Stimulated activated CD8-positive, alpha-beta memory T cell treated with anti-CD3 and anti-CD28 coated beads, Interleukin-12 subunit alpha, Interleukin-12 subunit beta, amount 100 ng/mL, for 24 hours (primary cell): Measurements from ENCODE around the gene NDUFA7.
"Not testable (repeated sequence)": the region's sequence is repeated elsewhere in the genome, so short reads cannot be mapped to it uniquely, and the experiment has no call there.

Experiments used
- DNase-seq: peaks from one replicate; pipeline ENCODE4 v3.0.0-alpha.2; 2020; ENCODE audit errors: extremely low read depth

Gene NDUFA7

DNA sequence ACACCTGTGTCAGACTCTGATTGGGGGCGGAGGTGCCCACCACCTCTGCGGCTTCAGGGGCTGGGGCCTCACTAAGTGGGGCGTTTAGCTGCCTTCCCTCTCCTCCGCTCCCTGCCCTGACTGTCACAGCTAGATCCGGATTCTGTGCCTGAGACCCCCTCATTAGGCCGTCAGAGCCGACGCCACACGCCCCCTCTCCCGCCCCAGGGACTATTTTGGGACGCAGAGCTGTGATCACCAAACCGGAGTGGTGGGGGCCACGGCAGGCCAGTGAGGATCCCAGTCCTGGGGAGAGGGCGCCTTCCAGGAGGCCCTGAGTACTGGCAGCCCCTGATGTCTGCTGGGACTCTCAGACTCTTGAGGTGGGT, 21.1 kb upstream of the NDUFA7 start:
- DNase-seq = no peak

GRCh38 chr19:8341504-8341903, 20.3 kb upstream of the NDUFA7 start:
- DNase-seq = not testable (repeated sequence)

DNA sequence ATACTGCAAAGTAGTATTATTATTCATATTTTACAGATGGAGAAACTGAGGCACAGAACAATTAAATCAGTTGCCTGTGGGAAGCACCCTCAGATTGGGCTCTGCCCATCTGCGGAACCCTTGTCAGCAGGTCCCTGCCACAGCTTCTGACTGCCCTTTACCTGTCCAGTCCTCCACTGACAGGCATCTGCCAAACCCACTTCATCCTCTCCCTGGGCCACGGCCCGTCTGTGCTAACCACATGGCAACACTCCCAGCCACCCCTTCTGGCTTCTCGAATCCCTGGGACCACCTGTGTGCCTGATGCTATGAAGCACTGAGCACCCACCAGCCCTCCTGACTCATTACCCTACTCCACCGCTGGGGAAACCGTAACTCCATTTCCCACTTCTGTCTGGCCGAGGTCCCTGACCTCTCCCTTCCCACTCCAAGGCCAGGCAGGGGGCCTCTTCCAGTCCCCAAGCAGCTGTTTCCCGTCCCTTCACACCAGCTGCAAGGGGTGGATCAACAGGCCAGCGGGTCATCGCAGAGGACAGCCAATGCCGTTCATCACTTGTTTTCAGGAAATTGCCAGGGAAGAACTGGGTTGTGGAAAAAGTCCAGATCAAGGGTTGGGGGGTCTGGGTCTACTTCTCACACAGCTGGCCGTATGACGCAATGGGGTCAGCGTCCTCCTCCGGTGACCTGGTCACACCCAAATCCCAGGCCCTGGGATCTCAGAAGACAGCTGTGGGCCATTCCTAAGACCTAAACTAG, 19.3 kb upstream of the NDUFA7 start:
- DNase-seq = no peak

DNA sequence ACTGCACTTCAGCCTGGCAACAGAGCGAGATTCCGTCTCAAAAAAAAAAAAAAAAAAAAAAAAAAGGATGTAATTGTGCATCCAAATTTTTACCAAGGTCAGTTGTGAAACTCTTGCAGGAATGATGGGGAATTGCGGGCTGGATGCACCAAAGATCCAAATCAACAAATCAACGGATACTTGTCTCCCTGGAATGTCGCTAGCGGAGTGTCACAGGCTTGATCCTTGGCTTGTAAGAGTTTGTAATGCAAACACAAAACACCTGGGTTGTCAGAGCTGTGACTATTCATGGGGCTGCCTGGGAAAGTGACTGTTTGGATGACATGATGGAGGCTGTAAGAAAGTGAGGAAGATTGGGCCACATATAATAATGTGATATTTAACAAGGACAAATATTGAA, 17.7 kb upstream of the NDUFA7 start:
- DNase-seq = no peak

- DNase-seq = no peak
These were observed 16.6 kb upstream of the NDUFA7 start for GRCh38 chr19:8337728-8338127.

DNA sequence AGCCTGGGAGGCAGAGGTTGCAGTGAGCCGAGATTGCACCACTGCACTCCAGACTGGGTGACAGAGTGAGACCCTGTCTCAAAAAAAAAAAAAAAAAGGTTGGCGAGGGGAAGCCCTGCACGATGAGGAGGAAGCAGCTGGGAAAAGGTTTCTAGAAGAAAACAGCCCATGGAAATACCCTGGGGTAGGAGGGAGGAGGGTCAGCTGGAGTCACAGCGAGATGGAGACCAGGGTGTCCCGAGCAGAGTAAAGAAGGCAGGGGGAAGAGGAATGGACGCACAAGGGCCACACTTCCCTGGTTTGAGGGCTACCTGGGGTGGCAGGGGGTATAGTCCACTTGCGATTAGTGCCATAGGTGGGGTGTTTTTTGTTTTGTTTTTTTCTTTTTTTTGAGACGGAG, 15.5 kb upstream of the NDUFA7 start:
- no peak for DNase-seq

DNA sequence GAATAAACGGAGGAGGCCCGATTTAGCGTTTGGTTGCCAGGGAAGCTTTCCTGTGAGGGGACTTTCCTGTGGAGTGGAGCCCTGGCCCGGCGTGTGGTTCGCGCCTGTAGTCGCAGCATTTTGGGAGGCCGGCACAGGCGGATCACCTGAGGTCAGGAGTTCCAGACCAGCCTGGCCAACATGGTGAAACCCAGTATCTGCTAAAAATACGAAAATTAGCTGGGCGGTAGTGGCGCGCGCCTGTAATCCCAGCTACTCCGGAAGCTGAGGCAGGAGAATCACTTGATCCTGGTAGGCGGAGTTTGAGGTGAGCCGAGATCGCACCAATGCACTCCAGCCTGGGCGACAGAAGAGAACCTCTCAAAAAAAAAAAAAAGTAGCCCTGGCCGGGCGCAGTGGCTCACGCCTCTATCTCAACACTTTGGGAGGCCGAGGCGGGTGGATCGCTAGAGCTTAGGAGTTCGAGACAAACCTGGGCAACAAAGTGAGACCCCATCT, 14.9 kb upstream of the NDUFA7 start:
- DNase-seq = no peak

DNA sequence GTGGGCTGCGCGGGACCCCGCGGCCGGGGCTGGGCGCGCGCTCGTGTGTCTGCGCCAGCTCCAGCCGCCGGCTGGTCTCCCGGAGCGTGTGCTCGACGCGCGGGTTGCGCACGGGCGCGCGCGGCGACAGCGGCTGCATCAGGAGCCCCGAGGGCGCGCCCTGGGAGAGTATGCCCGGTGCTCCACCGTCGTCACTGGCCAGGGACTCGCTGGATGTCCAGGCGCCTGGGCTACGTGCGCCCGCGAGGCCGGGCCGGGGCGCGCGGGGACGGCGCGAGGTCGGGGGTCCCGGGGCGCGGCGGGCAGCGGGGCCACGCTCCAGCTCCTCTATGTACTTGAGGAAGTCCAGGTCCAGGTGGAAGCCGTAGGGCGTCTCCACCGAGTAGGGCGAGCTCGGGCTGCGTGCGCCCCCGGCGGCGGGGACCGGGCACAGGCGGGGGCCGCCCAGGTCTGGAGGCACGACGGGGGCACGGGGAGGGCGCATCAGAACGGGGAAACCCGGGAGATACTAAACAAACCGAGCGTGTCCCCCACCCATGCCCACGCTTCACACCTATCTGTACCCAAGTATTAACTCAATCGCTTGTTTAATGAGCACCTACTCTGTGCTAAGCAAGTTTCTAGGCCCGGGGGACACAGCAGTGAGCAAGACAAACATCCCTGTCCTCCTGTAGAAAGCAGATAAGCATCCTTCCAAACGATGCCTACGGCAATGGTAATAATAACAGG, 14.3 kb upstream of the NDUFA7 start:
- no peak for DNase-seq

DNA sequence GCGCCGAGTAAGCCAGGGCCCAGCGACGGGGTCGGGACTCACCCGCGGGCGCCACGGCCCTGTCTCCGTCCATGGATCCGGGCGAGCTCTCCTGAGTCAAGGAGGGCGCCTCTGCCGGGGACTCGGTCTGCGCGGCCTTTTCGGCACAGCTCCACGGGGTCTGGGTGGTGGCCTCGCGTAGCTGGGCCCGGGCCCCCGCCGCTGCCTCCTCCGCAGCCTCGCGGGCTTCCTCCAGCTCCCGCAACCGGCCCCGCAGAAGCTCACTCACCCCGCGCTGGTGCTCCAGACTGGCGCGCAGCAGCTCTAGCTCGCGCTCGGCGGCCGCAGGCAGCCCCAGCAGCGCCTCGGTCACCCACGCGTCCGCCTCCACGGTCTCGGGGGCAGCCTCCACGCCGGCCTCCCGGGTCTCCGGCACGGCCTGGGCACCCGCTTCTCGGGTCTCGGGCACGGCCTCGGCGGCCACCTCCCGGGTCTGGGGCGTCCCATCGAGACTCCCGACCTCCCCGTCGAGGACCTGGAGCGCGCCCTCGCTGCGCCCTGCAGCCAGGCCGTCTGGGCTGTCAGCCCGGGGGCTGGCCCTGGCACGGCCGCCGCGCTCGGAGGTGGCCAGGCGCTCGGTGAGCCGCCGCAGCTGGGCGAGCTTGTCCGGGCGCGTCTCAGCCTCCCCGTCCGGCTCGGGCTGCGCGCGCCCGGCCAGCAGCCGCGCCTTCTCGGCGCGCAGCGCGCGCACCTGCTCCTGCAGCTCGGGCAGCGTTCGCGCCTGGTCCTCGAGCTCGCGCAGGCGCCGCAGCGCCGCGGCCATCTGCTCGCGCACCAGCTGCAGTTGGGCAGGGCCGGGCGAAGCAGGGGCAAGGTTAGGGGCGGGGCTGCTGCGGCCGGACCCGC, 13.5 kb upstream of the NDUFA7 start:
- no peak for DNase-seq

DNA sequence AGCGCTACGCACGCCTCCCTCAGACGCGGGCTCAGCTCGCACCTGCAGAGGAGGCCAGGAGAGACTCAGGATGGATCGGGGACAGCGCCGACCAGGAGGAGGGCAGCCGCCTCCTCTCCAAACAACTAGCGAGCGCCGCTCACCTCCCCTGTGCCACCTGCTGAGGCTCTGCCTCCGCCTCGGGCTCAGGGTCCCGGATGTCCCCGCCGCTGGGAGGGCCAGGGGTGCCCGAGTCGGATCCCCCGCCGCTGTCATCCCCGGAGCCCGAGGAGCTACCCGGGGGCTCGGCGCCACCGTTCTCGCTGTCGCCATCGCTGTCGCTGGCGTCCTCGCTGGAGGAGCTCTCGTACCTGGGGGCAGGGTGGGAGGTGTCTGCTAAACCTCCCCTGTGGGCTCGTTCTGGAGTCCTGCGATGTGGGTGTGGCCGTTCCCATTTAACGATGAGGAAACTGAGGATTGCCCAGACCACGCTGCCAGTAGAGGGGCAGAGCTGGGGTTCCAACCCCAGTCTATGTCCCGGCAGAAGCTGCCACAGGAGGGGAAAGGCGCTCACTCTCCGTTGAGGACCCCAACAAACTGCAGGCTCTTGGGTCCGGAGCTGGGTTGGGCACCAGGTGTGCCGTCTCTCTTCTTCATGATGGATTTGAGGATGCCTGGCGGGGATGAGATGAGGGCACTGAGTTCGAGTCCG, 12.7 kb upstream of the NDUFA7 start:
- DNase-seq = no peak

- DNase-seq = no peak
These were observed 12.0 kb upstream of the NDUFA7 start for GRCh38 chr19:8332976-8333766.

- no peak for DNase-seq
These were observed 10.2 kb upstream of the NDUFA7 start for GRCh38 chr19:8331263-8331845.

- DNase-seq = no peak
These were observed 8.8 kb upstream of the NDUFA7 start for GRCh38 chr19:8329996-8330395.

DNA sequence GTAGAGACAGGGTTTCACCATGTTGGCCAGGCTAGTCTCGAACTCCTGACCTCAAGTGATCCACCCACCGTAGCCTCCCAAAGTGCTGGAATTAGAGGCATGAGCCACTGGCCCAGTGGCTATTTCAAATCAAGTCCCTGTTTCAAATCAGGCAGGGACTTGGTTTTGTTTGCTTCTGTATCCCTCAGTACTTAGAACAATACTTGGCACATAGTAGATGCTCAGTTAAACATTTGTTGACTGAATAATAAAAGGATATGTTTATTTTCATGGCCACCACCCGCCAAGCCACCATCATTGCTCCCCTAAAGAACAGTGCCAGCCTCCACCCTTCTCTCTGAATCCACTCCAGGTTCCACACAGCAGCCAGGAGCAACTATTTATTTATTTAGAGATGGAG, 4.3 kb upstream of the NDUFA7 start:
- DNase-seq = no peak

DNA sequence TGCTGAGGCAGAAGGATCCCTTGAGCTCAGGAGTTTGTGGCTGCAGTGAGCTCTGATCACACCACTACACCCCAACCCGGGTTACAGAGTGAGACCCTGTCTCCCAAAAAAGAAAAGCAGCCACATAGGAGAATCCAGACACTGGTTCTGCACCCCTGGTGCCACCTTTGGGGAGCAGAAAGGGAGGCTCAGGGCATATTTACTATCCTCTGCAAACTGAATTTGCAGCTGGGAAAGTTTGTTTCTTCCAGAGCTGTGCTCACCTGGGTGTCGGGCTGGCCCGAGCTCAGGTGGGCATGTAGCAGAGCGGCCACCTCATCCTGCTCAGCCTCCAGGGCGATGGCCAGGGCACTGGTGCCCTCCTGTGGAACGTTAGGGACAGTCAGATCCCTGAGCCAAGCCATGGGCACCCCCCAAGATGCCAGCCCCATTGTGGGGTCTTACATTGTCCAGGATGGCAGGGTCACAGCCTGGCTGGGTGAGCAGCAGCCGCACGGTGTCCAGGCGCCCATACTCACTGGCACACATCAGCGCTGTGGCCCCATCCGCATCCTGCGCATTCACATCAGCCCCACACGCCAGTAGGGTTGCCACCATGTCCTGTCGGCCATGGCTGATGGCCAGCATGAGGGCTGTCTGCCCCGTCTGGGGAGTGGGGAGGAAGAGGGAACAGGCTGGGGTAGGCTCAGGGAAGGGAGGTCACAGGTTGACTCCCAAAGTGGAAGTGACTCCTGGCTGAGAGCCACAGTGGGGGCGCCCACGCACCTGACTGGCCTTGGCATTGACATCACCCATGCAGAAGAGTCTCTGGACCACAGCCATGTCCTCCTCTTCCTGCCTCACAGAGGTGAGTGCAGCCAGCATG, 3.2 kb upstream of the NDUFA7 start:
- no peak for DNase-seq

GRCh38 chr19:8323781-8324185, 2.6 kb upstream of the NDUFA7 start:
- no peak for DNase-seq

GRCh38 chr19:8322638-8322997, 1.4 kb upstream of the NDUFA7 start:
- no peak for DNase-seq

DNA sequence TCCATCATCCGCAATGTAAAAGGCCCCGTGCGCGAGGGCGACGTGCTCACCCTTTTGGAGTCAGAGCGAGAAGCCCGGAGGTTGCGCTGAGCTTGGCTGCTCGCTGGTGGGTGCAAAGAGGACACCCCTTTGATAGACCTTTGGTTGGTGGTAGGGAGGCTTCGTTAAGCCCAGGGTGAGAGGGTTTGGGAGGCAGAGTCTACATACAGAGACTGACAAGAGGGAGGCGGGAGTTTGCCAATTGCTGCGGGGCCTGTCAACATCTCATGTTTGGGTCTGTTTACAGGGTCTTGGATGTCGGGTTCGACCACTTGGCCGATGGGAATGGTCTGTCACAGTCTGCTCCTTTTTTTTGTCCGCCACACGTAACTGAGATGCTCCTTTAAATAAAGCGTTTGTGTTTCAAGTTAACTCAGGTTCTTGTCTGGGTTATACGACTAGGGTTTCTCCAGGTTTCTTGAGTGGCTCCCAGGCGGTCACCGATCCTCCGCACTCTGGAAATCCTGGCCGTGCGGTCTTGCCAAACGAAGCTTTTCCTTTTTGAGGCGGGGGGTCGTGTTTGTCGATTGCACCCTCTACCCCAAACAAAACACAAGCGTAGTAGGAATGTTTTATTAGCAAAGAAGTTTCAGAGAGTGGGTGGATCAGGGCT, 937 bp upstream of the NDUFA7 start:
- no peak for DNase-seq

DNA sequence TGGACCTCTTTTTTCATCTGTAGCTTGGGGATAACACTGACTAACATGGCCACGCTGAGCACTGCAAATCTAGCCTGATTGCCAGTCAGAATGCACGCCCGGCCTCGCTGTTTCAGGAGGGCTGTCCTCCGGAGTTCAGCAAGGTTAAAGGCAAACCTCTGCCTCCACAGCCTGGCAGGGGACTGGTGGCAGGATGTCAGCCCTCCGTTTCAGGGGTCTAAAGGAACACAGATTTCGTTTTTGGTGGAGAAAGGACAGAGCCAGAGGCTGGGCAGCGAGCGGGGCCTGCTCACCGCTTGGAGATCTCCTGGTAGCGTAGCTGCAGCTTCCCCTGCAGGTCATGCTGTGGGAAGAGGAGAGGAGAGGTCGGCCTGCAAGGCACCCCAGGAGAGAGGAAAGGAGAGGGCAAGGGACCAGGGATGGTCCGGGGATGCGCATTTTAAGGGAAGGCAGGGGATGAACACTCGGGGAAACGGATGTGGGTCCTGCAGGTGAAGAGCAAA, 560 bp downstream of the NDUFA7 start:
- no peak for DNase-seq
